ENCODE results near the gene NRXN3. TPM values are rescaled to one million over a fixed set of nuclear protein-coding genes. Genes with fewer than 3 reads are reported as not detected.

The NRXN3 gene
- total RNA-seq, 1 experiment from 2014 or later, result 1.1 TPM

DNA sequence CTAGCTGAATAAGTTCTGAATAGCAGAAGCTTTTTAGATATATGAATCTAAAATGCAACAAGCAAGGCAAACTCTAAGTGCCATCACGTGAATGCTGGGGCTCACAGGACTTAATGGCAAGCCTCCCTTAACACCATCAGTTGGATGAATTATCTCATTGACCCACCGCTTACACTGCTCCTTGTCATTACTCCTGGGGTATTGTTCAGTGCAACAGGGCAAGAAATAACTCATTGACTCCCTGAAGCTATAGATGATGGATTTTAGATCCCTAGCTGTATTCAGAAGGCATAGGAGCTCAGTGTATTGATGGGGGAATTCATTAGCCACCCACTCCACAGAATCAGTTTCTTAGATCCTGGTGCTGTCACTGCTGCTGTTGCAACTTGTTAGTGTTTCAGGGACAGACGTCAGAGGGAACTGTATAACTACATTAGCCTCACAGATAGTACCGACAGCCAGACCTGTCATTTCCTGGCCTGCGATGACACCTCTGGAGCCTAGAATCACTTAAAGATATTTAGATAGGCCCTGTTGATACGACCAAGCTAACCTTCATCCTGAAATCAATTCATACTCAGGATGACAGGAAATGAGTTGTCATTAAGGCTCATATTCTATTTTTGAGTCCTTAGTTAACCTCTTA is 1305.8 kb downstream of the NRXN3 start:
- no peak overlapping the region for H3K4me3 ChIP-seq (ENCODE audit: low read length)

DNA sequence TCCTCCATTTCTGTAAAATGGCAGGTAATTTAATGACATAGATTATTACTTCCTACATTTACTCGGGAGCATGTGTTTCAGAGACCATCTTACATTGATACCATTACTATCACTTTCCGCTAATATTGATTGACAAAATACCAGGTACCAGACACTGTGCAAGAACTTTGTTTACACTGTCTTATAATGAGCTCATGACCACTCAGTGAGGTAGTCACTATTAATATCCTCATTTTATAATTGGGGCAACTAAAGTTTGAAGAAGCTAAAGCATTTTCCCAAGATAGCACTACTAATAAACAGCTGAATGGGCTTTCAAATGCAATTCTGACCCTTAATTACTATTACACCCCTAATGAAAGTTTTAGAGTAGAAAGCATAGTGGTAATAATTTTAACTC is 1306.4 kb downstream of the NRXN3 start:
- POLR2A ChIA-PET (ENCODE audit: unreplicated experiment), result interaction anchor here (0.5 kb wide), 1 partner anchor 315 kb away, joined by 7 read pairs; no protein-coding TSS in a partner anchor
- BruUV-seq (replicated peaks), result no TSS peak
- Histone ChIP-seq H3K9me2 (replicated peaks; ENCODE audit: low read length) (no peaks in the 10 kb centered on the region), H3K4me2 (ENCODE audit: low read length) (no peak overlapping the region), H2AFZ (ENCODE audit: low read length) (no peak overlapping the region), H3K4me3 (ENCODE audit: low read length) (no peak overlapping the region), H3K36me3 (ENCODE audit: low read depth, low read length) (no peaks in the 10 kb centered on the region), H3K27ac (ENCODE audit: low read length) (no peak overlapping the region), H3K9ac (ENCODE audit: low read length) (no peak overlapping the region), H4K20me1 (ENCODE audit: low read length) (no peaks in the 10 kb centered on the region), H3K9me3 (ENCODE audit: low read length) (no peaks in the 10 kb centered on the region), H3K27me3 (ENCODE audit: low read length) (no peaks in the 10 kb centered on the region), H3F3A (ENCODE audit: low read length, unreplicated experiment) (no peaks in the 10 kb centered on the region), H3K4me1 (ENCODE audit: insufficient read depth, low read length) (no peaks in the 10 kb centered on the region), H3K79me2 (ENCODE audit: low read length) (no peaks in the 10 kb centered on the region)
- intact Hi-C loops (cut with micrococcal nuclease), result no loop called here
- ATAC-seq, result no peak
- TF ChIP-seq, protein P1, sequence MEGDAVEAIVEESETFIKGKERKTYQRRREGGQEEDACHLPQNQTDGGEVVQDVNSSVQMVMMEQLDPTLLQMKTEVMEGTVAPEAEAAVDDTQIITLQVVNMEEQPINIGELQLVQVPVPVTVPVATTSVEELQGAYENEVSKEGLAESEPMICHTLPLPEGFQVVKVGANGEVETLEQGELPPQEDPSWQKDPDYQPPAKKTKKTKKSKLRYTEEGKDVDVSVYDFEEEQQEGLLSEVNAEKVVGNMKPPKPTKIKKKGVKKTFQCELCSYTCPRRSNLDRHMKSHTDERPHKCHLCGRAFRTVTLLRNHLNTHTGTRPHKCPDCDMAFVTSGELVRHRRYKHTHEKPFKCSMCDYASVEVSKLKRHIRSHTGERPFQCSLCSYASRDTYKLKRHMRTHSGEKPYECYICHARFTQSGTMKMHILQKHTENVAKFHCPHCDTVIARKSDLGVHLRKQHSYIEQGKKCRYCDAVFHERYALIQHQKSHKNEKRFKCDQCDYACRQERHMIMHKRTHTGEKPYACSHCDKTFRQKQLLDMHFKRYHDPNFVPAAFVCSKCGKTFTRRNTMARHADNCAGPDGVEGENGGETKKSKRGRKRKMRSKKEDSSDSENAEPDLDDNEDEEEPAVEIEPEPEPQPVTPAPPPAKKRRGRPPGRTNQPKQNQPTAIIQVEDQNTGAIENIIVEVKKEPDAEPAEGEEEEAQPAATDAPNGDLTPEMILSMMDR (conservative IDR thresholded peaks at IDR 0.05; ENCODE audit: low read depth, low read length), result no peak
- no peak for TF ChIP-seq EZH2 (IDR thresholded peaks at IDR 0.05; ENCODE audit: low read length, unreplicated experiment)
- TF ChIP-seq EZH2phosphoT487 (IDR thresholded peaks at IDR 0.05; ENCODE audit: borderline replicate concordance, low read length), result no peak
- DNase-seq, result no peak
- CTCF ChIA-PET, result no interaction called here

More for the DNA sequence above, 1305.8 kb downstream of the NRXN3 start:
- Histone ChIP-seq H2AFZ (ENCODE audit: low read length) (no peak overlapping the region), H3K4me2 (ENCODE audit: low read length) (no peak overlapping the region), H3K27ac (ENCODE audit: low read length) (no peak overlapping the region), H3F3A (ENCODE audit: low read length, unreplicated experiment) (no peaks in the 10 kb centered on the region), H4K20me1 (ENCODE audit: low read length) (no peaks in the 10 kb centered on the region), H3K79me2 (ENCODE audit: low read length) (no peaks in the 10 kb centered on the region), H3K36me3 (ENCODE audit: low read depth, low read length) (no peaks in the 10 kb centered on the region), H3K9me3 (ENCODE audit: low read length) (no peaks in the 10 kb centered on the region), H3K9me2 (replicated peaks; ENCODE audit: low read length) (no peaks in the 10 kb centered on the region), H3K9ac (ENCODE audit: low read length) (no peak overlapping the region), H3K4me1 (ENCODE audit: insufficient read depth, low read length) (no peaks in the 10 kb centered on the region), H3K27me3 (ENCODE audit: low read length) (no peaks in the 10 kb centered on the region)
- TF ChIP-seq EZH2phosphoT487 (IDR thresholded peaks at IDR 0.05; ENCODE audit: borderline replicate concordance, low read length) (no peak), EZH2 (IDR thresholded peaks at IDR 0.05; ENCODE audit: low read length, unreplicated experiment) (no peak)
- TF ChIP-seq, protein P1 (conservative IDR thresholded peaks at IDR 0.05; ENCODE audit: low read depth, low read length), result no peak
- ATAC-seq (no peak), DNase-seq (no peak)
- ChIA-PET POLR2A (ENCODE audit: unreplicated experiment) (no interaction called here), CTCF (no interaction called here)
- intact Hi-C loops (cut with micrococcal nuclease), result no loop called here
- no TSS peak for BruUV-seq (replicated peaks)

DNA sequence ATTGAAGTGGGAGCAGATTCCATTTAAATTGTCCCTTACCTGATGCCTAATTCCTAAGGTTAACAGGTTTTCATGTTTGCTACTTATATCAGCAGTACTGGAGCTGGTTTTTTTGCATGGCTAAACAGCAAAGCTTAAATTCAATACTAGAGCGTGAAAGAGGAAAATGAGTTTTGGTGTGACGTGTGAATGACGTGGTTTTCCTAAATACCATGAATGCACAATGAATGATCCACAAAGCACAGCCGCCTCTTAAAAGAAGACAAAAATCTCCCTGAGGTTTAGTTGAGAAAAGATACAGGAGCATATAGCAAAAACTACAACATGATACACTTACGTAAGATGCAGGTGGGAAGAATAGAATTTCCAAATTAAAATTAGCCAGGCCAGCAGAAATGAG is 1310.0 kb downstream of the NRXN3 start:
- no peak overlapping the region for H3K9ac ChIP-seq (ENCODE audit: low read length)
- ChIA-PET CTCF (no interaction called here), POLR2A (ENCODE audit: unreplicated experiment) (no interaction called here)
- DNase-seq, result no peak
- H3K36me3 ChIP-seq (ENCODE audit: low read depth, low read length), result no peaks in the 10 kb centered on the region
- peaks cover 16% of the 10 kb centered on the region for H3K4me1 ChIP-seq (ENCODE audit: insufficient read depth, low read length)
- no peak overlapping the region for H3K4me3 ChIP-seq (ENCODE audit: low read length)
- H3K4me2 ChIP-seq (ENCODE audit: low read length), result no peak overlapping the region
- H3K9me3 ChIP-seq (ENCODE audit: low read length), result no peaks in the 10 kb centered on the region
- no peaks in the 10 kb centered on the region for H4K20me1 ChIP-seq (ENCODE audit: low read length)
- H3K27me3 ChIP-seq (ENCODE audit: low read length), result no peaks in the 10 kb centered on the region
- no peak overlapping the region for H2AFZ ChIP-seq (ENCODE audit: low read length)
- TF ChIP-seq, protein P1 (conservative IDR thresholded peaks at IDR 0.05; ENCODE audit: low read depth, low read length), result no peak
- TF ChIP-seq EZH2phosphoT487 (IDR thresholded peaks at IDR 0.05; ENCODE audit: borderline replicate concordance, low read length) (no peak), EZH2 (IDR thresholded peaks at IDR 0.05; ENCODE audit: low read length, unreplicated experiment) (no peak)
- H3F3A ChIP-seq (ENCODE audit: low read length, unreplicated experiment), result no peaks in the 10 kb centered on the region
- intact Hi-C loops (cut with micrococcal nuclease), result no loop called here
- ATAC-seq, result no peak
- BruUV-seq (replicated peaks), result no TSS peak
- H3K79me2 ChIP-seq (ENCODE audit: low read length), result no peaks in the 10 kb centered on the region
- H3K9me2 ChIP-seq (replicated peaks; ENCODE audit: low read length), result no peaks in the 10 kb centered on the region
- no peak overlapping the region for H3K27ac ChIP-seq (ENCODE audit: low read length)
